A673 (cell line): ENCODE measurements around the gene SERPINH1.

Experiments
- CTCF ChIP-seq: fragments of 300-800, 200-600 bp; sonication (generic); conservative IDR thresholded peaks from 2 replicates; pipeline ENCODE4 v1.5.1; 2017; ENCODE audit warnings: low read depth, mild to moderate bottlenecking, antibody characterized with exemption, low read length, moderate library complexity, mixed read lengths
- EZH2 ChIP-seq: fragments of 200-600 bp; sonication (generic); IDR thresholded peaks from 2 replicates; pipeline ENCODE4 v1.6.1; 2017; ENCODE audit warnings: borderline replicate concordance, low read depth, mild to moderate bottlenecking, mixed read lengths, antibody characterized with exemption, low read length; ENCODE audit not compliant: poor library complexity, severe bottlenecking

GRCh38 chr11:75526192-75526541 is 35.9 kb upstream of the SERPINH1 start:
- no peak for TF ChIP-seq CTCF
- TF ChIP-seq EZH2 = no peak
